GM19025 (cell line): ENCODE measurements around the gene ANKZF1.

Experiments used
- ATAC-seq: cut with Tn5 transposase; IDR thresholded peaks from one replicate; pipeline ENCODE4 v1.9.1; 2021; ENCODE audit warnings: mild to moderate bottlenecking, low read depth, moderate library complexity; ENCODE audit not compliant: unreplicated experiment

Gene ANKZF1

DNA sequence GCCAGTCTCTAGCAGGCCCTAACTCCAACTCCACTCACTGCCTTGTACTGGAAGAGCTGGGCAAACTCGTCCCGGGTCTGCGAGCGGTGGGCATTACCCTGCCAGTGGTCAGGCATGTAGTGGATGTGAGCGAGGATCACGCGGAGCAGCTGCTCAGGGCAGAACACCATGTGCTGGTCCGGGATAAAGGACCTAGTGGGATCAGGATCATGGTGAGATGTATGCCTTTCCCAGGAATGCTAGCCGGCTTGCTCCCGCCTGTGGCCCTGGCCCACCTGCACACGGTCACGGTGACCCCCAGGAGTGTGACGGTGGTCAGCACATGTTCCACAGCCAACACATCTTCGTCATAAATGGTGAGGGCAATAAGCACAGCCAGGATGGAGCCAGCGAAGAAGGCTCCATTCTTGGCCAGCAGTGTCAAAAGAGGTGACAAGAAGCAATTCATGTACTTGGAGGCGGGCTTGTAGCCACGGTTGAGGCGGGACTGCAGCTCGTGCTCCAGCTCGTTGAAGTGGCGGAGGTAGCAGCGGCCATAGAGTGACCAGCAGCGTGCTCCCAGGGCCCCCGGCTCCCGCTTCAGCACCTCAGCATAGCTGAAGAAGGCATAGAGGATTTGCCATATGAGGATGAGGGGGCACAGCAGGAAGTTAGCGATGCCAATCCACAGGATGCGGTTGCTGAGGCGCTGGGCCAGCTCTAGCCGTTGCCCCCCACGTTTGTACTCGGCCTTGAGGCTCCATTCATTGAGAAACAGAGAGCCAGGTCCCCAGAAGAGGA is 5.6 kb upstream of the ANKZF1 start:
- ATAC-seq: no peak

DNA sequence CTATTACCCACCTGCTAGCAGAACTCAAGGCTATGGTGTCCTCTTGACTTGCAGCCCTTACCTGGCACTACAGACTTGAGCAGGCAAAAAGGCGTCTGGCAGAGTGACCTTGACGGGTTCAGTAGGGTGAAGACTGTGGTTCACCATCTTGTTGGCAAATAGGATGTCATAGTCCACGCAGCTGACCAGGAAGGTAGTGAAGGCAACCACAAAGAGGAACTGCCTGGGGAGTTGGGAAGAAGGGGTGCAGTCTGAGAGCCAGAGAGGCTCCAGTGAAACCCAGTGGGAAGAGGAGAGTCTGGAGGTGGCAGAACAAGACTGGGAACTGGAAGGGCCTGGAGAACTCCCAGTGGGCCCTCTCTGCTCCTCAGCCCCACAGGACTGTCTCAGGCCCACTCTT is 4.3 kb upstream of the ANKZF1 start:
- ATAC-seq: no peak

DNA sequence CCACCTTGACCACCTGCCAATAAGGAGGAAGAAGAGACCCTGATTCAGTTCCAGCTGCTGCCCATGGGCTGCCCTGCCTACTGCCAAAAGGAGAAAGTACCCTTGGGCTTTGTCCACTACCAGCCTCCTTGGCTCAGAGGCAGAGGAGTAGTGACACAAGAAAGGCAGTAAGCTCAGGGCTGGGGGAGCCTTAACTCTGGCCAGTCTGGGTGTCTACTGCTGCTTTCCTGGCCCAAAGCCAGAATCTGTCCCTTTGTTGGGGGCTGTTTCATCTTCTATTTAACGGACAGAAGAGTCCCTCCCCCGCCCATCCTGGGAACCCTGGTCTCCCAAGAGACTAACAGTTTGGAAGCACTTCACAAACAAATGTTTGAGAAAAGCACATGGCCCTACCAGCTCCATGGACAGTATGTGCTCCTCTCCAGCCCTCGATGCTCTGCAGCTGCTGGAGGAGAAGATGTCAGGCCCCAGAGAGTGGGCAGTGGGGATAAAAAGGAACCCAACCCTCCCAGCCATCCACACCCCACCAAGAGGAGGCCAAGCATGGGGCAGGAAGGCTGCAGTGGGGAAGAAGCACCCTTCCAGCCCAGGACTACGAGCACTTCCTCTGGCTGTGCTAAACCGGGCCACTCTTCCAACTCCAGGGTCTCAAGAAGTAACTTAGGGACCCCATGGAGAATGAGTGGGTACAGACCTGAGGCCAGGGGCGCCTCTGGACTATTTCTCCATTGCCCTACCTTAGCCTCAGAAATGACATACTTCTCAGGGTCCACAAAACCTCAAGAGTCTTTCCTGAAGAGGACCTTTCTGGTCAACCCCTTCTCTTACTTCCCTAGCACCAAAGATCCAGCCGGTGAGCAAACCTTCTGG is 1.3 kb upstream of the ANKZF1 start:
- ATAC-seq: no peak

DNA sequence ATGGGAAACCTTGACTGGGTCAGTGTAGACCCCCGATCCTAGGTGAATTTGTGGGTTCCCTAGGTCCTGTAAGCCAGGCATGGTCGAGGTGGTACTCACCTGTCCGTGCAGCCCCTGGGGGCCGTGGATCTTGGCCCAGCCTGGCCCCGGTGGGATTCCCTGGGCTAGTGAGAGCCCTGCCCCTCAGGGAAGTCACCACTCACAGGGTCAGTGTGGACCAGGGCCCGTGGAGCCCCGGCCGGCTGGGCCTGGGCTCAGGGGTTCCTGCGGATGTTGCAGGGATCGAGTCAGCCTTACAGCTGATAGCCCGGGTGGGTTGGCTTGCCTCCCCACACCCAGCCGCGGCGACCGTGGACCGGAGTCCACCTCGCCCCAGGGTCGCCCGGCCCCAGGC is 698 bp upstream of the ANKZF1 start:
- peak; percentile 10 for ATAC-seq

DNA sequence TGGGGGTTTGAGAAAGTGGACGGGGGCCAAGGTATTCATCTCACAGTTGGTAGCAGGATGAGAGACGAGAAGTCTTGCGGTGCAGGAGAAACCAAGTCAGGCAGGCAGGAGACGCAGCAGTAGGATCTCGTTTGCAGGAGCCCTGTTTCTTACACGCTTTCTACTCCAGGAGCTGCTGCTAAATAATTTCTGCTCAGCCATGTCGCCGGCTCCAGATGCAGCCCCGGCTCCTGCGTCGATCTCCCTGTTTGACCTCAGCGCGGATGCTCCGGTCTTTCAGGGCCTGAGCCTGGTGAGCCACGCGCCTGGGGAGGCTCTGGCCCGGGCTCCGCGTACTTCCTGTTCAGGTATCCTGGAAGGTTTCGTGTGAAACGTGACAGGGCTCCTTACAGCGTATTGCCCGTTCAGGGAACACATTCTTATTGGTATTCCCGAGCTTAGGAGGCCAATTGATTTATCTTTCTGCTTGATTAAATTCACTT is 494 bp downstream of the ANKZF1 start:
- ATAC-seq: no peak

DNA sequence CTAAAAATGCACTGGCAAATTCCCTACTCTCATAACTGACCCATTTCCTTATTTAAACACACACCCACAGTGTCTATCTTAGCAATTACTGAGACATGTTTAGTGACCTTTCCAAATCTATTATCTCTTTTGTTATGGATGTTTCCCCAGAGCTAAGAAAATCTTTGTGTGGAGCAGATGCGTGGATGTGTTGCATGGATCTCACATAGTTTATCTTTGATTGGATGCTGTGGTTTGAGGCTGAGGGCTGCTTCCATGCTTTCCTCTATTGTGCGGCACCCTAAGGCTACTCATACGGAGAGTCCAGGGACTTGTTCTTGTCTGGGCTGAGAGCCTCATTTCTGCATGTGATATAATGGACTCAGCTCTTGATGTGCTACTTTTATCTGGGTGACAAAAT is 4.7 kb downstream of the ANKZF1 start:
- no peak for ATAC-seq

DNA sequence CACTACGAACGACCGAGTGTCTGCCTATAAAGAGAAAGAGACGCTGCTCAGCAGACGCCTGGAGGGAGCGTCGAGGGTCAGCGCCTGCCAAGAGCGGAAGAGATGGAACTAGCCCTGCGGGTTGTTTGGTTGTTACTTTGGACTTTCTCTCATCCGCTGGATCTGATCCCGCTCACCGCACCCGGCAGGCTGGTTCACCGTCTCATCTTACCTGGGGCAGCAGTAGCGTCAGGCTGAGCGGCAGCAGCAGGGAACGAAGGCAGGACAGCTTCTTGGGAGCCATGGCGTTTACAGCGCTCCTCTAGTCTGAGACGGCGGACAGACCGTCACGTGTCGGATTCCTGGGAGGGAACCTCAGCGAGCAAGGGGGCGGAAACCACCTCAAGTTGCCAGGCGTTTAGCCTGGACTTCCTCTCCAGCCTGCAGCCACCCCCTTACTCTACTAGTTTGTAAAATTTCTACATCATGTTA is 13.7 kb downstream of the ANKZF1 start:
- ATAC-seq: no peak

DNA sequence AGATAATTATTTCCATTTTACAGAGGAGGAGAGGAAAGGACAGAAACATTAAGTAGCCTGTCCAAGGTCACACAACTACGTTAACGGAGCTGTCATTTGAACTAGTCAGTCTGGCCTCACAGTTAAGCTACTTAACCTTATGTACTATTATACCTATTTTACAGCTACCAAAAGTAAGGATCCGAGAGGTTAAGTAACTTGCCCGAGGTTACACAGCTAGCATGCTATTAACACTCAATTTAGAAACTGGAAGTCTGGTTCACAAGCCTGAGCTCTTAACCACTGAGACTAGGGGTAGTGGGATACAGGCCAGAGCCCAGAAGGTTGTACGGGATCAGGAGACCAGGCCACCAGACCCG is 15.2 kb downstream of the ANKZF1 start:
- ATAC-seq: no peak

DNA sequence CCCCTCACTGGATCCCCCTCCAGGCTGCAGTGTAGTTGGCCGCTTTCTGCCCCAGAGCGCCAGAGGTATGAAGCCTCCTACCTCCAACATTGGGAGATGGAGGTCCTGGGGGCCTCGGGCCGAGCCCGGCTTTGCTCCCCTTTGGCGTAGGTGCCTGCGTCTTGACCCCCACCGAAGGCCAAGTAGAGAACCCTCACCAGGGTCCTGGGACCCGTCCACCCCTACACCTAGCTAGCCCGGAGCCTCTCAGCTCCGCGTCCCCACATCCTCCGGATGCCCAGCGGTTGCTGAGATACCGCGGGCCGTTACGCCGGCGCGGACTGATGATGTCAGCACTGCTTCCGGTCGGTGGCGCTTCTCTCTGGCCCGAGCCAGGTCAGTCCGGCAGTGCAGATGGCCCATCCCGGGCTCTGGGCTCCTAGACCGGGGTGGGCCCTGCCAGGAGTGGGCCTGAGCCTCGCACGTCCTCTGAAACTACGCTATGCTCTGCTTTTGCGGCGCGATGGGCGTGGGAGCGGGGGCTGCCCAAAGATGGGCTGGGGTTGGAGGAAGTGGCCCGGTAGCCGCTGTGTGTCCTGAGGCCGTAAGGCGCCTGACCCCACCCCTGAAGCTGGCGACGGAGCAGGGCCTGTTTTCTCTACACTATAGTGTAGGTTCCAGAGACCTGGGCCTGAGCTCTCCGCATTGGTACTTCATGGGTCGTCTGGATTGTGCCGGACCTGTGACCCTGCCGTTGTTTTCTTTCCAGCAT is 15.7 kb downstream of the ANKZF1 start, which contains the start of the genes GLB1L and STK16:
GLB1L (minus strand) TSS at position 297 of the 751 bp plus-strand sequence. CDS start 1,871 bp downstream, outside the sequence.
STK16 (plus strand) TSS at position 332 of the 751 bp plus-strand sequence. CDS start 521 bp downstream, outside the sequence.
- peak; percentile 57 for ATAC-seq

DNA sequence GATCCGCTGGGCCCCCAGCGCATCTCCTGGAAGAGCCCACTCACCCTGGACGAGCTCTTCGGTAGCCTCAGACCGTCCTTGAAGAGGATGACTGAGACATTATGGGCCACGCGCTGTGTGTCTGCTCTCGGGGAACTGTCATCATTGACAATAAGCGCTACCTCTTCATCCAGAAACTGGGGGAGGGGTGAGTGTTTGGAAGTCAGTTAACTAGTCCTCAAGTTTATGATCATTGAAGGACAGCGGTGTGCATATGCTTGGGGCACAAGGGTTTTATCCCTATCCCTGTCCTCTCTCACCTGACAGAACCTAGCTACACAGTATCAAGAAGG is 16.3 kb downstream of the ANKZF1 start:
- no peak for ATAC-seq

DNA sequence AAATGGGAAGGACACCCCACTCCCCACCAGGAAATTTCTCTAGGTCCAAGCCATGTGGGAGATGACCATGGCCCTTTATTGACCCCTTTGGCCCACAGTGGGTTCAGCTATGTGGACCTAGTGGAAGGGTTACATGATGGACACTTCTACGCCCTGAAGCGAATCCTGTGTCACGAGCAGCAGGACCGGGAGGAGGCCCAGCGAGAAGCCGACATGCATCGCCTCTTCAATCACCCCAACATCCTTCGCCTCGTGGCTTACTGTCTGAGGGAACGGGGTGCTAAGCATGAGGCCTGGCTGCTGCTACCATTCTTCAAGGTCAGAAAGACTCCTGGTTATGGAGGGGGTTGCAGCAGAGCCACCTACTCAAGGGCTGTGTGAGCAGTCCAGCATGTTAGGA is 17.0 kb downstream of the ANKZF1 start:
- no peak for ATAC-seq

DNA sequence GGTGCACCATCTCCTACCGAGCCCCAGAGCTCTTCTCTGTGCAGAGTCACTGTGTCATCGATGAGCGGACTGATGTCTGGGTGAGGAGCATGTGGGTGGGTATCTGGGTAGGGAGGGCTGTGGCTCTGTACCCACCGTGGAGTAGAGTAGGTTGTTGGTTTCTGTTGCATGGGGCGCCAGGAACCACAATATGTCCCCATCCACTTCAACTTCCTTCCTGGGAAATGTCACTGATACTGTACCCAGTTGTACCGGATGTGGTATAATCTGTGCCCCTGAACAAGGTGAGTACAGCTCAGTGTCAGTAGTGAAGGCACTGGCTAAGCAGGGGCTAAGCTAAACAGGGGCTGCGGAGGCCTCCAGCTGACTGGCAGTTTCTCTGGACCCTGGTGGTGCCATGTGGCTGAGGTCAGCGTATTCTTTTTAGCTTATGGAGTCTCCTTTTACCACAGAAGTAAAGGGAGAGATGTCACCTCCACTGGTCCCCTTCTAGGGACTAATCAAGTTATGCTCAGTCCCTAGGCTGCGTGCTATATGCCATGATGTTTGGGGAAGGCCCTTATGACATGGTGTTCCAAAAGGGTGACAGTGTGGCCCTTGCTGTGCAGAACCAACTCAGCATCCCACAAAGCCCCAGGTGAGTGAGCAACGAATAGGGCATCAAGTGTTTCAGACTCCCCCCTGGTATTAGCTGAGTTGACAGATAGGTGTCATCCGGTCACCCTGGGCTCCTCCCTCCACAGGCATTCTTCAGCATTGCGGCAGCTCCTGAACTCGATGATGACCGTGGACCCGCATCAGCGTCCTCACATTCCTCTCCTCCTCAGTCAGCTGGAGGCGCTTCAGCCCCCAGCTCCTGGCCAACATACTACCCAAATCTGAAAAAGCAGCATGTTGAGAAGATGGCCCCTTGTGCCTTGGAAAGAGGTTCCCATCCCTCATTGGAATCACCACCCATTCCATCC is 18.4 kb downstream of the ANKZF1 start:
- ATAC-seq: no peak

DNA sequence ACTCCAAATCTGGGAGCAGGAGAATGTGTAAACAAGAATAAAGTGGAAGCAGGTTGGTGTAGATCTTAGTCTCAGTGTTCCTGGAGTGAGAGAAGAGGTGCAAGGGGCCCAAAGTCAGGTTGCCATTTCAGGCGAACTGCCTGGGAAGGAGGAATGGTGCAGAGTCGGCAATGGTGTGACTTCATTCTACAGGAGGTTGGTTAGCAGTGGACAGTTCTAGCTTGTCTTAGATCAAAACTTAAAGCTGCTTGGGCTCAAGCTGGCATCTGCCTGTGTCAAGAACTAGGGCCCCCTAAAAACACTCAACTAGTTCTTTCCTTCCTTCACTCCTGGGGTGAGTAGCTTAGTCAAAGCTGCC is 19.2 kb downstream of the ANKZF1 start:
- no peak for ATAC-seq

DNA sequence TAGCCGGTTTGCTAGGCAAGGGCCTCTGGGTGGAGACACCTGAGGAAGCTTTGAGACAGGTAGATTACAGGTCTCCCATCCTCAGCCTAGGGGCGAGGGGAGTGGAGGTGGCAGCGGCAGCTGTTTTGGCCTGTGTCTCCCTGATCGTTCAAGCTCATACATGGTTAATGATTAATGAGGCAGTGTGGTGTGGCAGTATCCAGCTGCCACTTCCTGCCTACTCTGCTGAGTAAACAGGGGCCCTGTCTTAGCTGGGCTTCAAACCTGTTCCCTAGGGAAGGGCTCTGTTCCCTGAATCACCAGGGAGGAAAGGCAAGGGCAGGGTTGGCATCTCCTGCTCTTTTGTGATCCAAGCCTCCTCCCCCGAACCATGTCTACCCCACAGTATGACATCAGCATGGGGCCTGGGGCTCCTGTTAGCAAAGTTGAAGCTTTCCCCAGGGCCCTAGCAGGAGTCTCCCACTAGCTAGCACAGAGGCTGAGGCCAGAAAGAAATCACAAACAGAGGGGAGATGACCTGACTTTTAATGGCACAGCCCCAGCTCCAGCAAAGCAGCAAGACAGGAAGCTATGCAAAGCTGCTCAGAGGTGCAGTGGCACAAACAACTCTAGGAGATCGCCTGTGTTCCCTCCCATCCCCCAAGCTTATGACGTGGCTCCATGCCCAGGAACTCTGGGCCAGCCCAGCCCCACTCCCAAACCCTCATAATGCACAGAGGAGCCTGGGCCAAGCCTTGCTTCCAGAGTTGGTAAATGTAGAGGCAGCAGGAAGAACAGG is 19.8 kb downstream of the ANKZF1 start:
- ATAC-seq: peak; percentile 35

DNA sequence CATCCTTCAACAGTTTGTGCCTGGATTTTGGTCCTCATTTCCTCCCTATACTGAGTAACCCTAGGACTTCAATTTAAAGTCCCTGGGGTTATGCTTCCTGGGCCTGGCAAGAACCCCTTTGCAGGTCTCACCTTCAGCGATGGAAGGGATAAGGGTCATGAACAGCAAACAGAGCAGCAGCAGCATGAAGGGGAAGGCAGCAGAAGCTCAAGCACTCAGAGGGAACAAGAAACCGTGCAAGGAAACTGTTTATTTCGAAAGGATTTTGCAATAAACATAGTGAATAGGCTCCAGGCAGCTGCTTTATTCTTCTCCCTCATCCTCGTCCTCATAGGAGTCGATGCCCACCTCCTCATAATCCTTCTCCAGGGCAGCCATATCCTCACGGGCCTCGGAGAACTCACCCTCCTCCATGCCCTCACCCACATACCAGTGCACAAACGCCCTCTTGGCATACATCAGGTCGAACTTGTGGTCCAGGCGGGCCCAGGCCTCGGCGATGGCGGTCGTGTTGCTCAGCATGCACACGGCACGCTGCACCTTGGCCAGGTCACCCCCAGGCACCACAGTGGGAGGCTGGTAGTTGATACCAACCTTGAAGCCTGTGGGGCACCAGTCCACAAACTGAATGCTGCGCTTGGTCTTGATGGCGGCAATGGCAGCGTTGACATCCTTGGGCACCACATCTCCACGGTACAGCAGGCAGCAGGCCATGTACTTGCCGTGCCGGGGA is 20.6 kb downstream of the ANKZF1 start:
- no peak for ATAC-seq

DNA sequence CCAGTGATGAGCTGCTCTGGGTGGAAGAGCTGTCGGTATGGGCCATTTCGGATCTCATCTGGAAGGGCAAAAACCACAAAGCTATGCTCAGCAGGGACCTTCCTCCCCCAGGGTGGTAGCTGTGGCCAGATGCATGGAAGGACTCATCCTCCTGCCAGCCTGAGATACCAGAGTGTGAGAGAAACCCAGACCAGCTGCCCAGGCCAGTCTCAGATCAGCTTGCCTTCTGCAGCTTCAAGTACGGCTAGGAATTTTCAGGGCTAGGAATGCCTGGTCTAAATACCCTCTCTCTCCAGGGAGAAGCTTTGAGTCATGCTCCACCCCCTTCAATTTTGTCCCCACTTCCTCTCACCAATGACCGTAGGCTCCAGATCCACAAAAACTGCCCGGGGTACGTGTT is 22.1 kb downstream of the ANKZF1 start:
- no peak for ATAC-seq

DNA sequence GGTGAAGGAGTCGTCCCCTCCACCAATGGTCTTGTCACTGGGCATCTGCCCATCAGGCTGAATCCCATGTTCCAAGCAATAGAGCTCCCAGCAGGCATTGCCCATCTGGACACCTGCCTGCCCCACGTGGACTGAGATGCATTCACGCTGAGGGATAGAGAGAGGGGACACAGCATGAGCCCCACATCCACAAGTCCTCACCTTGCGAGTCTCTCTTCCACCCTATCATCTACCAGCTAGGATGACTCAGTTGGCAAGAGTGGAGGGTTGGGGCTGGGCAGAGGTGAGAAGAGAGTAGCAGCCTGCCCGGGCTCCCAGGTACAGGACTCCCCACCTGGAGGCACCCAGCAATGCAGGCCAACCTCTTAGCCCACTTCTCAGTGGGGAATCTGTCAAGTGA is 22.5 kb downstream of the ANKZF1 start:
- no peak for ATAC-seq

DNA sequence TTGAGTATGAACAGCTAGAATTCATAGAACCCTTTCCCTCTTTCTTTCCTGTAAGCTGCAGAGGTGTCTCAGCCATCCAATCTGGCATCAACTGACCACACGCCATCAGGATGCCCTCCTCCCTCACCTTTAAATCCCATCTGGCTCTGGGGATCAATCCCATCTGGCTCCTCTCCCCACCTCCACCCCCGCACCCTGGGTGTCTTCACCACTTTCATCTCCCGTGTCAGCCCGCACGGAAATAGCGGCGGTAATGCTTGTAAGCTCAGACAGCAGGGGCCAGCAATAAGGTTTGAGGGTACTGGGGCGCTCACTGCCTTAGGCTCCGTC is 22.9 kb downstream of the ANKZF1 start:
- ATAC-seq: no peak
